ENCODE data around the gene BCL11A.

DNA sequence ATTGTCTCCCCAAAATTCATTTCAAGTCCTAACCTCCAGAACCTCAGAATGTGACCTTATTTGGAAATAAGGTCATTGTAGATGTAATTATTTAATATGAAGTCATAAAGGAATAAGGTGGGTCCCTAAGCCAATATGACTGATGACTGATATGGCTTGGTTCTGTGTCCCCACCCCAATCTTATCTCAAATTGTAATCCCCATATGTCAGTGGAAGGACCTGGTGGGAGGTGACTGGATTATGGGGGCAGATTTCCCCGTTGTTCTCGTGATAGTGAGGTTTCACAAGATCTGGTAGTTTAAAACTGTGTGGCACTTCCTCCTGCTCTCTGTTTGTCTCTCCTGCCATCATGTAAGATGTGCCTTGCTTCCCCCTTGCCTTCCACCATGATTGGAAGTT is 43.0 kb upstream of the BCL11A start:
- TF ChIP-seq, protein P1, sequence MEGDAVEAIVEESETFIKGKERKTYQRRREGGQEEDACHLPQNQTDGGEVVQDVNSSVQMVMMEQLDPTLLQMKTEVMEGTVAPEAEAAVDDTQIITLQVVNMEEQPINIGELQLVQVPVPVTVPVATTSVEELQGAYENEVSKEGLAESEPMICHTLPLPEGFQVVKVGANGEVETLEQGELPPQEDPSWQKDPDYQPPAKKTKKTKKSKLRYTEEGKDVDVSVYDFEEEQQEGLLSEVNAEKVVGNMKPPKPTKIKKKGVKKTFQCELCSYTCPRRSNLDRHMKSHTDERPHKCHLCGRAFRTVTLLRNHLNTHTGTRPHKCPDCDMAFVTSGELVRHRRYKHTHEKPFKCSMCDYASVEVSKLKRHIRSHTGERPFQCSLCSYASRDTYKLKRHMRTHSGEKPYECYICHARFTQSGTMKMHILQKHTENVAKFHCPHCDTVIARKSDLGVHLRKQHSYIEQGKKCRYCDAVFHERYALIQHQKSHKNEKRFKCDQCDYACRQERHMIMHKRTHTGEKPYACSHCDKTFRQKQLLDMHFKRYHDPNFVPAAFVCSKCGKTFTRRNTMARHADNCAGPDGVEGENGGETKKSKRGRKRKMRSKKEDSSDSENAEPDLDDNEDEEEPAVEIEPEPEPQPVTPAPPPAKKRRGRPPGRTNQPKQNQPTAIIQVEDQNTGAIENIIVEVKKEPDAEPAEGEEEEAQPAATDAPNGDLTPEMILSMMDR (IDR thresholded peaks at IDR 0.05): no peak
- no peak for TF ChIP-seq POLR2A (IDR thresholded peaks at IDR 0.05)
